ENCODE data around the gene COL23A1.
"Not testable (repeated sequence)": the region's sequence is repeated elsewhere in the genome, so short reads cannot be mapped to it uniquely, and the experiment has no call there.

COL23A1 gene

DNA sequence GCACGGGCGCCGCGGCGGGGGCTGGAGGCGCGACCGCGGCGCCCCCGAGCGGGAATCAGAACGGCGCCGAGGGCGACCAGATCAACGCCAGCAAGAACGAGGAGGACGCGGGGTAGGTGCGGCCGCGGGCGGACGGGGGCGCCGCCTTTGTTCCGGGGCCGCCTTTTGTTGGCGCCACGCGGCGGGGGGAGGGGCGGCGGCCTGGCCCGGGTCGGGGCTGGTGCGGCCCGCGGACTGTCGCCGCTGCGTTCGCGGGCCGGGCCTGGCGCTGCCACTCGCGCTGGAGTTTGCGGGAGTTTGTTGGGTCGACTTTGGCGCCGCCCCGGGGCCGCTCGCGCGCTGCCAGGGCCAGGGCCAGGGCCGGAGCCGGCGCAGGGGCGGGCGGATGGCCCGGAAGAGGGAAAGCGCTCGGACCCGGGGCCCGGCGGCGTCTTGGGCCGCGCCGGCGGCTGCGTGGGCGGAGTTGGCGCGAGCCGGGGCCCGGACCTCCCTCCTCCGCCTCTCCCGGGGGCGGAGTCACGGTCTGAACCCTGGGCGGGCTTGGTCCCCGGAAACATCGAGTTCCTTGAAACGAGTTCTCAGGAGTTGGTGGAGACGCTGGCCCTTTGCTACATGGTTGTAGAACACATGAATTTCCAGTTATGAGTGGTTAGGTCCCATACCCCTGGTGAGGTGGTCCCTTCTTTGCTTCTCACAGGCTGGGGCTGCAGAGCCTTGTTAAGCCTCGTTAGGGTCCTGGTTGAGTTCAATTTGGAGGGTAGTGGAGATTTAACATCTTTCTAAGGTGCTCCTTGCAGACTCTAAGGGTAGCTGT, 385.1 kb downstream of the COL23A1 start:
- DNase-seq (ENCODE audit: low read depth in 2 of 2, low spot score in 1 of 2): peak; percentile 45 to 52

DNA sequence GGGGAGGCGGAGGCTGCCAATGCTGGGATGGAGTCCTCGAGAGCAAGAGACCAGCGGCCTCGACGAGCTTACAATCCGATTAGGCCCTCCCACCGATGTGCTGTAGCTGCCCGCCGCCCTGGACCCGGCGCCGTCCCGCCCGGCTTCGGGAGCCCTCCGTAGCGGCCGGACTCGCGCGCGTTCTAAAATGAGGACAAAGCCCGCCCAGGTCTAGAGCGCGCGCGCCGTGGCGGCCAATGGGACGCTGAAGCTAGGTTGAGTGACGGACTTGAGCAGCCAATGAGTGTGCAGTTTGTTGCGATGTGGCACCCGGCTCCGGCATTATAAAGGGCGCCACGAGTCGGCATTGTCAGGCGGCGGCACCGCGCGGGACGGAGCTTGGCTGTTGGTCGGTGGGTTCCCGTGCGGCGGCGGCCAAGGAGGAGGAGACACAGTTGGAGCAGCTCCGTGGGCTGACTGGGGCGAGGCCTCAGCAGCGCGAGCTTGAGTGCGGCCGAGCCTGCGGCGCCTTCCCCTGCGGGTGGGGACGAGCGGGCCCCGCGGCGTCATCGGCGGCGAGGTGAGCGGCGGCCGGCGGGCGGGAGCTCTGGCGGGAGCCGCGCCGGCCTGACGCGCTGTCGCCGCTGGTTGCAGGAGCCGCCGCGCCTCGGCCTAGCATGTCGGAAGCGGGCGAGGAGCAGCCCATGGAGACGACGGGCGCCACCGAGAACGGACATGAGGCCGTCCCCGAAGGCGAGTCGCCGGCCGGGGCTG, 385.8 kb downstream of the COL23A1 start, which contains the start of gene HNRNPAB:
TSS of gene HNRNPAB (plus strand) at position 352 of the 753 bp plus-strand sequence. CDS start at position 657, 305 bp downstream.
- peak; percentile 91 for DNase-seq (ENCODE audit: low read depth in 2 of 2, low spot score in 1 of 2)

DNA sequence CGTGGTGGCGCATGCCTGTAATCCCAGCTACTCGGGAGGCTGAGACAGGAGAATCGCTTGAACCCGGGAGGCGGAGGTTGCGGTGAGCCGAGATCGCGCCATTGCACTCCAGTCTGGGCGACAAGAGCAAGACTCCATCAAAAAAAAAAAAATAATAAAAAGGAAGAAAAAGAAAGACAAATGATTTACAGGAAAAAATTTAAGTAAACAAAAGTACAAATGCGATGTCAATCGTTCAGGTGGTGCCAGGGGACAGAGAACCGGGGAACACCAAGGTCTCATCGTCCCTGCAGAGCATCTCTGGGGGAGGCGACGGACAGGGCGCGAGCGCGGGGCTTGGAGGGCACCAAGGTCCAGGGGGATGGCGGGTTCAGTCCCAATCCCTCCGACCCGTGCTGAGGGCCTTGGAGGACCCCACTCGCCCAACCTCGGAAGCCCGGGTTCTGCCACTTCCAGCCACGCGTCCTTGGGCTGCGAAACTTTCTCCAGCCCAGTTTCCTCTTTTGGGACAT, 386.5 kb downstream of the COL23A1 start:
- DNase-seq (ENCODE audit: low read depth in 2 of 2, low spot score in 1 of 2): no peak

DNA sequence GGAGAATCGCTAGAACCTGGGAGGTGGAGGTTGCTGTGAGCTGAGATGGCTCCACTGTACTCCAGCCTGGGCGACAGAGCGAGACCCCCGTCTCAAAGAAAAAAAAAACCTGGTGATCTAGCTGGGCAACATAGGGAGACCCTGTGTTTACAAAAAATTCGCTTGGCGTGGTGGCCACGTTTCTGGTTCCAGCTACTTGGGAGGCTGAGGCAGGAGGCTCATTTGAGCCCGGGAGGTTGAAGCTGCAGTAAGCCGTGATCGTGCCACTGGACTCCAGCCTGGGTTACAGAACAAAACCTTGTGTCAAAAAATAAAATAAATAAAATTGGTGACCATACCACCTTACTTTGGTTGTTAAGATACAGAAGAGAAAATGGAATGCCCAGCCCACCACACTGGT, 387.7 kb downstream of the COL23A1 start:
- DNase-seq (ENCODE audit: low read depth in 2 of 2, low spot score in 1 of 2): no peak

DNA sequence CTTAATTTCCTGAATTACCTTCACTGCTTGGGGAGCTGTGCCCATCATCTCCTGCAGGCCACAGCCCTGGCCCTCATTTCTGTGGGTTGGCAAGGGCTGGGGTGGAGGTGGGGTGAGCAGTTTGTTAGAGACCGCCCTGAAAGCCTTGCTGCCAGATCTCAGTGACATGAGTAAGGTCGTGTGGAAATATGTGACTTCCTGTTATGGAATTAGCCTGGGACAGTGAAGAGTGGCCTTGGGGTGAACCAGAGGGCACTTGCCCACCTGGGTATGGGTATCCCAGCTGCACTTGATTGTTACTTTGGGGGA, 388.3 kb downstream of the COL23A1 start:
- DNase-seq (ENCODE audit: low read depth in 2 of 2, low spot score in 1 of 2): no peak

DNA sequence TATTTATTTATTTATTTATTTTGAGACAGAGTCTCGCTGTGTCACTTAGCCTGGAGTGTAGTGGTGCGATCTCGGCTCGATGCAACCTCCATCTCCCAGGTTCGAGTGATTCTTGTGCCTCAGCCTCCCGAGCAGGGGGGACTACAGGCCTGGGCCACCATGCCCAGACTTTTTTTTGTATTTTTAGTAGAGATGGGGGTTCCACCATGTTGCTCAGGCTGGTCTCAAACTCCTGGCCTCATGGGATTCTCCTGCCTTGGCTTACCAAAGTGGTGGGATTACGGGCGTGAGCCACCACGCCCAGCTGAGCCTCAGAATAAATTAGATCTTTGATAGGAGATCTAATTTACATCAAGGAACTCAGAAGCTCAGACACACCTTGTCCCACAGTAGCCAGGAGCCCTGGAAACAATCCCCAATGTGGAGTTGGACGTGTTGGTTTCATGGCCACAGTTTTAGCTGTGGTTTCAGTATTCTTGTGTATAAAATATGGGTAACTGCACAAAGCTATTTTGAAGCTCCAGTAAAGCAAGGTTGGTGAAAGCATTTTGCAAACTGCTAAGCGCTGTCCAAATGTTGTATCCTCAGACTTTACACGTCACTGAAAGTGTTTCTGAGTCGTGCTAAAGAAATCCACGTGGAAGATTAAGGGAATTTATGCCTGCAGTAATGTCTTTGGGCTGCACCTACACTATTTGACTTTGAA, 388.8 kb downstream of the COL23A1 start:
- no peak for DNase-seq (ENCODE audit: low read depth in 2 of 2, low spot score in 1 of 2)

DNA sequence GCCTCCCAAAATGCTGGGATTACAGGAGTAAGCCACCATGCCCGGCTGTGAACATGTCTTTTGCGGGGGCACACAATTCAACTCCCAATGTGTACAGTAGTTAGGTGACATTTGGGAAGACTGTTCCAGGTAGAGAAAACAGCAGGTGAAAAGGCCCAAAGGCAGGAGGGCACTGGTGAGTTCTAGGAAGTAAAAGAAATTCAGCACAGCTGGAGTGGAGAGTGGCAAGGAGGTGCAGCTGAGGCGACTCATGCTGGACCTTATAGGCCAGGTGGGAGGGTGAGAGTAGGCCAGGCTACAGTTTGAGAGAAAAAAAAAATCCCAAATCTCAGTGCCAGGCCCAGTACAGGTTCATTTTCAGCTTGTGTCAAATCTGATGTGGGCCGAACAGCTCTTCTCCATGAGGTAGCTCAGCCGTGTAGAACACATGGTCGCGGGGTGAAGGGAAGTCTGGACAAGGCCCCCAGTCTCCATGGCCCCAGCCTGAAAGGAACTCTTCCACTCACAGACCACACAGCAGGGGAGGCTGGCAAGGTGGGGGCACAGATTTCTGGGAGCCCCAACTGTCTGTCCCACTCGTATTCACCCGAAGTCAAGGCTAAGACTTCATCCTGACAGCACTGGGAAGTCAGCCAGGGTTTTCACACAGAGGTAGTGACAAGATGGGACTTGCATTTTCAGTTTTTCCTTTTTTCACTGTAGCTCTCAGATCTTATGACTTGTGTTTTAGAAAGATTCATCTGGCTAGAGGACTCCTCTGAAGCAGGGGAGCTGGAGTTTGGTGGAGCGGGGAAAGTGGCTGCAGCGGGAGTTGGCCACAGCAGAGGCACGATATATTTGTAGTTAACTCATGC, 390.4 kb downstream of the COL23A1 start:
- DNase-seq (ENCODE audit: low read depth in 2 of 2, low spot score in 1 of 2): no peak

DNA sequence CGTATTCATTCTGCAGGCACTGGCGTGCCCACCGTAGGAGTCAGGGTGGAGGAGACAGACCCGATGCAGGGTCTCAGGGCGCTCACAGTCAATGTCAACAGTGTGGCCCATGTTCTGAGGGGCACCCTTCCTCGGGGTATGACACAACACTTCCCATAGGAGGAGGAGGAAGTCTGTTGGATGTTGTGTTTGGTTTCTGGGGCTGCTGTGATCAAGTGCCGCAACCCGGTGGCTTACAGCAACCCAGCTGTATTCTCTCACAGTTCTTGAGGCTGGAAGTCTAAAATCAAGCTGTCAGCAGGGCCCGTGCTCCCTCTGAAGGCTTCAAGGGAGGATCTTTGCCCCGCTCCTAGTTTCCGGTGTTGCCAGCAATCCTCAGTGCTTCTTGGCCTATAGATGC, 391.5 kb downstream of the COL23A1 start:
- DNase-seq (ENCODE audit: low read depth in 2 of 2, low spot score in 1 of 2): no peak

DNA sequence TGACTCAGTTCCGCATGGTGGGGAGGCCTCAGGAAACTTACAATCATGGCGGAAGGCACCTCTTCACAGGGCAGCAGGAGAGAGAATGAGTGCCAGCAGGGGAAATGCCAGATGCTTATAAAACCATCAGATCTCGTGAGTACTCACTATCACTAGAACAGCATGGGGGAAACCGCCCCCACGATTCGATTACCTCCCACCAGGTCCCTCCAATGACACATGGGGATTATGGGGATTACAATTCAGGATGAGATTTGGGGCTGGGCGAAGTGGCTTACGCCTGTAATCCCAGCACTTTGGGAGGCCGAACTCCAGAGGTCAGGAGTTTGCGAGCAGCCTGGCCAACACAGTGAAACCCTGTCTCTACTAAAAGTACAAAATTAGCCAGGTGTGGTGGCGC, 392.0 kb downstream of the COL23A1 start:
- DNase-seq (ENCODE audit: low read depth in 2 of 2, low spot score in 1 of 2): not testable (repeated sequence)

DNA sequence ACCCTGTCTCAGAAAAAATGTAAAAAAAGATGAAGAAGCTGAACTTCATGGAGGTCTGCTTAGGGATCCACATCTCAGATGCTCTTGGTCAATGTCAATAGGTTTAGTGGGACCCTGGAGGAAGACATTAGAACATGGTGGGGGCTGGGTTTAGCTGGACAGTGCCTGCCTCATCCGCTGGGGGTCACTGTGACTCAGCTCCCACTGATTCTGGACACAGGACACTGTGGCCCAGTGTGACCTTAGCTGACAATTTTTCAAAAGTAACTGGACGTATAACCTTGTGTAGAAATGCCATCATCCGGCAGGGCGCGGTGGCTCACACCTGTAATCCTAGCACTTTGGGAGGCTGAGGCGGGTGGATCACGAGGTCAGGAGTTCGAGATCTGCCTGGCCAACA, 393.2 kb downstream of the COL23A1 start:
- DNase-seq (ENCODE audit: low read depth in 2 of 2, low spot score in 1 of 2): no peak

DNA sequence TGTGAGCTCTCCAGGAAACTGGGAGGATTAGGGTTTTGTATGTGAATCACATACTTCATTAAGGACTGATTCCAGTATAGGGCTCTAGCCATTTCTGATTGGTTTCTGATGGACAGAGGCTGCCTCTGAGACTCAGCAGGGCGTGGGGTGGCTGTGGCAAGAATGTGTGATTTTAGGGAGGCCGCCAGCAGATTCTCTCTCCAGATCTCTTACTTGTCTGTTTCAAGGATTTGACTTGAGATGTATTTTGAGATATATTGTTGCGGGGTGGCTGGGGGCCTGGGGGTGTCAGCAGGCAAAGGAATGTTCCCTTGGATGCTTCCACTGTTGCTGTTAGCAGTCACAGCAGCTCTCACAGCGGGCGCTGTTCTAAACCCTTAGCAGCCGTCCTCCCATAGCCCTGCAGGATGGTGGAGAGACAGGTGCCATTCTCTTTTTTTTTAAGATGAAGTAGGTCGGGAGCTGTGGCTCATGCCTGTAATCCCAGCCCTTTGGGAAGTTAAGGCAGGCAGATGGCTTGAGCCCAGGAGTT, 393.8 kb downstream of the COL23A1 start:
- no peak for DNase-seq (ENCODE audit: low read depth in 2 of 2, low spot score in 1 of 2)

DNA sequence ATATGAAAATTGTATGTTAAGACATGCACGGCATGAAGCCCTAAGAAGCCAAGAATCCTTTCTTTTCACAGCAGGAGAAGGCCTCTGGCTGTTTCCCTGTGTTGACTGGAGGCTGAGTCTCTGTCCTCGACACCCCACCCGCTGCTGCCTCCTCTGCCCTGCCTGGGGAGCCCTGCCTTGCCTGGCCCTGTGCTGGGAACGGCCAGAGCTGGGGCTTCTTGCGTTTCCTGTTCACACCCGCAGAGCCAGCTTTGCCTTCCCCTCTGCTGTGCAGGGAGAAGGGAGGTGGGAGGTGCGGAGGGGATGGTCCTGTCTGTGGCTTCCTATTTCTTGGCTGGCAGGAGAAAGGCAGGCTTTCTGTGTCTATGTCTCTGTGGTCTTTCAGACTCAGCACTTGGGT, 396.2 kb downstream of the COL23A1 start:
- DNase-seq (ENCODE audit: low read depth in 2 of 2, low spot score in 1 of 2): no peak

DNA sequence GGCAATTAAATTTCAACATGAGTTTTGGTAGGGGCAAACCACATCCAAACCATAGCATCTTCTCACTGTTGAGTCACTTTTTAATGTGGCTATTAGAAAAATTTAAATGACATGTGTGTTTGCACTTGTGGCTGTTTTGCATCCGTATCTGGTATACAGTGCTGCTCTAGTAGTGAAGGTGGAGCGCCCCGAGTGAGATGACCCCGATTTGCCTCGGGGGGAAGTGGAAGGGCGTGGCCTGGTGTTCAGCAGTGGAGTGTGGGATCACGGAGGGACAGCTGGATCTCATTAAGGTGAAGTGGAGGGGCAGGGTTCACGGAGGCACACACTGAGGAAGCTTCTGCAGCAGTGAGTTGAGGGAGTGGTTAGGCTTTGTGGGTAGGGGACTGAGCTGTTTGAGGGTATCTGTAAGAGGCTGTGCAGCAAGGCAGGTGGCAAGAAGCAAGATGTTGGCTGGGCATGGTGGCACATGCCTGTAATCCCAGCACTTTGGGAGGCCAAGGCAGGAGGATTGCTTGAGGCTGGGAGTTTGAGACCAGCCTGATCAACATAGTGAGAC, 396.9 kb downstream of the COL23A1 start:
- no peak for DNase-seq (ENCODE audit: low read depth in 2 of 2, low spot score in 1 of 2)

DNA sequence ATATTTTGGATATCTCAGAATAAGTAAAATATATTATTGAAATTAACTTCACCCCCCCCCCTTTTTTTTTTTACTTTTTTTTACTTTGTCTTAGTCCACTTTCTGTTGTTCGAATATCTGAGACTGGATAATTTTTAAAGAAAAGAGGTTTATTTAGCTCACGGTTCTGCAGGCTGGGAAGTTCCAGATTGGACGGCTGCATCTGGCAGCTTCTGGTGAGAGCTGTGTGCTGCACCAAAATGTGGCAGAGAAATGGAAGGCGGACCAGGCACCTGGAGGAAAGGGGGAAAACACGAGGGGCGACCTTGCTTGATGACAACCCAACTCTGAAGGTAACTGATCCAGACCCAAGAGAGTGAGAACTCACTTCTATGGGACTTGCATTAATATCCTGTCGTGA, 397.4 kb downstream of the COL23A1 start:
- no peak for DNase-seq (ENCODE audit: low read depth in 2 of 2, low spot score in 1 of 2)

DNA sequence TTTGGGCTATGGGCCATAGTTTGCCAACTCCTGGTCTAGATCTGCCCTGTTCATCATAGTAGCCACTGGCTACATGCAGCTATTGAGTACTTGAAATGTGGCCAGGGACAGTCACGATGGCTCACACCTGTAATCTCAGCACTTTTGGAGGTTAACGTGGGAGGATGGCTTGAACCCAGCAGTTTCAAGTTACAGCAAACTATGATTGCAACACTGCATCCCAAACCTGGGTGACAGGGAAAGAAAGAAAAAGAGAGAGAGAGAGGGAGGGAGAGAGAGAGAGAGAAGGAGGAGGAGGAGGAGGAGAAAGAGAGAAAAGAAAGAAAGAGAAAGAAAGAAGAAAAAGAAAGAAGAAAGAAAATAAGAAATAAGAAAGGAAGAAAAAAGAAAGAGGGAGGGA, 397.9 kb downstream of the COL23A1 start:
- DNase-seq (ENCODE audit: low read depth in 2 of 2, low spot score in 1 of 2): no peak

DNA sequence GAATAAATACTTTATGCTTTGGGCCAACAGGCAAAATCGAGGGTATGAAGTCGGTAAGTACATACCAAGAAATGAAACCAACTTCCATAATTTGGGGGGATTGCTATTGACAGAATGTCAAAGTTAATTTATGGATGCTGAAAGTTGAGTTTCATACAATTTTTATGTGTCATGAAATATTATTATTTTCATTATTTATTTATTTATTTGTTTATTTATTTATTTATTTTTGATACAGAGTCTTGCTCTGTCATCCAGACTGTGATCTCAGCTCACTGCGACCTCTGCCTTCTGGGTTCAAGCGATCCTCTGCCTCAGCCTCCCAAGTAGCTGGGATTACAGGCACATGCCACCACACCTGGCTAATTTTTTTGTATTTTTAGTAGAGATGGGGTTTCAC, 398.5 kb downstream of the COL23A1 start:
- DNase-seq (ENCODE audit: low read depth in 2 of 2, low spot score in 1 of 2): no peak

DNA sequence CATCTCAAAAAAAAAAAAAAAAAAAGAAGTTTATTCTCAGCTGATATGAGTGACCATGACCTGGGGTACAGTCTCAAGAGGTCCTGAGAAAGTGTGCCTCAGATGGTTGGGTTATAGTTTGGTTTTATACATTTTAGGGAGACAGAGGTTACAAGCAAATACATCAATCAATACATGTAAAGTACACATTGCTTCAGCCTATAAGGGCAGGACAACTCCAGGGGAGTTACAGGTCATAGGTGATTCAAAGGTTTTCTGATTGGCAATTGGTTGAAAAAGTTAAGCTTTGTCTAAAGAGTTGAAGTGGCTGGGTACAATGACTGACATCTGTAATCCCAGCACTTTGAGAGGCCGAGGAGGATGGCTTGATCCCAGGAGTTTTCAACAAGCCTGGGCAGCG, 400.8 kb downstream of the COL23A1 start:
- no peak for DNase-seq (ENCODE audit: low read depth in 2 of 2, low spot score in 1 of 2)

Data from stimulated activated CD8-positive, alpha-beta memory T cell treated with anti-CD3 and anti-CD28 coated beads, Interleukin-4, amount 100 ng/mL, for 4 hours (primary cell).